OCI-LY7 (cell line): ENCODE data around the gene CBLL1. TPM values are rescaled to one million over a fixed set of nuclear protein-coding genes. Genes with fewer than 3 reads are reported as not detected.

Experiments used
- BruUV-seq: library from RNA; stranded (reverse); fragments of 400-500 nt; replicated peaks from 2 replicates; lab custom pipeline; 2021; lab: Mats Ljungman, UMichigan
- CTCF ChIA-PET: fragments of 300-600 bp; sonication (Branson Sonifier 250); formaldehyde crosslinking; loops from one replicate; lab custom pipeline; 2022; ENCODE audit warnings: antibody characterized with exemption; ENCODE audit not compliant: unreplicated experiment; lab: Charles Lee
- POLR2A ChIA-PET: fragments of 300-600 bp; sonication (Branson Sonifier 250); formaldehyde crosslinking; loops from one replicate; lab custom pipeline; 2022; ENCODE audit warnings: antibody characterized with exemption; lab: Charles Lee
- DNase-seq: peaks from one replicate; pipeline ENCODE4 v3.0.0-alpha.2; 2015; ENCODE audit warnings: low spot score
- H2AFZ ChIP-seq: fragments of 200-600 bp; sonication (generic), shearing (Covaris generic); 2 replicates; pipeline ENCODE4 v1.6.1; 2014; ENCODE audit warnings: mild to moderate bottlenecking, antibody characterized with exemption, low read length, moderate library complexity
- H3K27ac ChIP-seq: fragments of 200-600 bp; sonication (generic); 2 replicates; pipeline ENCODE4 v1.5.1; 2014; ENCODE audit warnings: mixed run types, low read depth, mild to moderate bottlenecking, moderate library complexity, low read length, inconsistent platforms; ENCODE audit not compliant: poor library complexity, severe bottlenecking
- H3K36me3 ChIP-seq: fragments of 200-600 bp; sonication (generic); 2 replicates; pipeline ENCODE4 v1.6.1; 2014; ENCODE audit warnings: mild to moderate bottlenecking, antibody characterized with exemption, low read length, moderate library complexity, mixed read lengths; ENCODE audit not compliant: insufficient read depth
- H3K4me1 ChIP-seq: fragments of 200-600 bp; sonication (generic); 2 replicates; pipeline ENCODE4 v1.5.1; 2014; ENCODE audit warnings: mild to moderate bottlenecking, low read length; ENCODE audit not compliant: insufficient read depth, poor library complexity, severe bottlenecking
- H3K4me2 ChIP-seq: fragments of 200-600 bp; sonication (generic); 2 replicates; pipeline ENCODE4 v1.6.1; 2014; ENCODE audit warnings: mild to moderate bottlenecking, low read length
- H3K4me3 ChIP-seq: fragments of 200-600 bp; sonication (generic); 2 replicates; pipeline ENCODE4 v1.5.1; 2014; ENCODE audit warnings: mild to moderate bottlenecking, low read depth, low read length; ENCODE audit not compliant: poor library complexity, severe bottlenecking
- H3K79me2 ChIP-seq: fragments of 200-600 bp; sonication (generic); 2 replicates; pipeline ENCODE4 v1.6.1; 2016; ENCODE audit warnings: low read depth, mild to moderate bottlenecking, low read length, moderate library complexity, mixed read lengths; ENCODE audit not compliant: insufficient read depth
- H3K9me2 ChIP-seq: fragments of 200-600 bp; sonication (generic); 2 replicates; pipeline ENCODE4 v1.6.1; 2016; ENCODE audit warnings: mild to moderate bottlenecking, low read length, mixed read lengths; ENCODE audit not compliant: insufficient read depth
- H3K9me3 ChIP-seq: fragments of 200-600 bp; sonication (generic); 2 replicates; pipeline ENCODE4 v1.6.1; 2014; ENCODE audit warnings: mild to moderate bottlenecking, mixed run types, low read length, mixed read lengths
- H4K20me1 ChIP-seq: fragments of 200-600 bp; sonication (generic); 2 replicates; pipeline ENCODE4 v1.6.1; 2014; ENCODE audit warnings: mild to moderate bottlenecking, antibody characterized with exemption, low read length, moderate library complexity, mixed read lengths; ENCODE audit not compliant: insufficient read depth
- CTCF ChIP-seq: fragments of 200-600 bp; sonication (generic); conservative IDR thresholded peaks from 2 replicates; pipeline ENCODE4 v1.5.1; 2014; ENCODE audit warnings: mild to moderate bottlenecking, antibody characterized with exemption, low read length, moderate library complexity, mixed read lengths
- EZH2phosphoT487 ChIP-seq: fragments of 200-600 bp; sonication (generic); IDR thresholded peaks from 2 replicates; pipeline ENCODE4 v1.6.1; 2018; ENCODE audit warnings: low read depth, borderline replicate concordance, mild to moderate bottlenecking, mixed run types, antibody characterized with exemption, low read length, moderate library complexity, mixed read lengths
- intact Hi-C: fragments of 100-400 bp; cut with micrococcal nuclease; formaldehyde crosslinking; loops from one replicate; pipeline ENCODE4 v1.10.0; 2022; ENCODE audit not compliant: unreplicated experiment
- total RNA-seq, 2 experiments: library from RNA; depleted of rRNA in 1 of 2; stranded (reverse); fragments of >200 nt in 1 of 2; shearing (Covaris generic) in 1 of 2; gene quantifications; 2 replicates each; pipeline ENCODE4 v1.2.3, GENCODE V29; 2014 to 2022

Gene CBLL1
- total RNA-seq, 2 experiments from 2014 or later, result 22.9 to 41.4 TPM

GRCh38 chr7:107742678-107743566, 1.0 kb upstream of the CBLL1 start:
- ChIA-PET POLR2A (interaction anchor here (0.5 to 3.3 kb wide), 24 partner anchors 10 to 1980 kb away, joined by 3 to 17 read pairs (median 3); partner anchors contain the start of genes COG5, DLD and DUS4L), CTCF (interaction anchor here (0.6 to 1.7 kb wide), 4 partner anchors 132 to 1631 kb away, joined by 3 to 6 read pairs (median 3); partner anchors contain the start of genes COG5, DLD, DUS4L and SYPL1)
- Histone ChIP-seq H3K27ac (peak overlapping the region; percentile 95), H2AFZ (peak overlapping the region; percentile 75), H3K4me2 (peak overlapping the region; percentile 92), H3K9me2 (no peaks in the 10 kb centered on the region), H3K36me3 (peaks cover 14% of the 10 kb centered on the region), H4K20me1 (peaks cover 33% of the 10 kb centered on the region), H3K79me2 (peaks cover 39% of the 10 kb centered on the region), H3K9me3 (no peaks in the 10 kb centered on the region), H3K4me1 (peaks cover 43% of the 10 kb centered on the region), H3K4me3 (peak overlapping the region; percentile 90)
- intact Hi-C loops, result loop anchor here (1.0 to 10.0 kb wide), 6 partner anchors 134 to 876 kb away; partner anchors contain the start of genes BCAP29, DLD, DNAJB9 and PIK3CG
- no peak for DNase-seq
- TF ChIP-seq EZH2phosphoT487 (no peak), CTCF (no peak)
- BruUV-seq, result TSS peak; percentile 80

DNA sequence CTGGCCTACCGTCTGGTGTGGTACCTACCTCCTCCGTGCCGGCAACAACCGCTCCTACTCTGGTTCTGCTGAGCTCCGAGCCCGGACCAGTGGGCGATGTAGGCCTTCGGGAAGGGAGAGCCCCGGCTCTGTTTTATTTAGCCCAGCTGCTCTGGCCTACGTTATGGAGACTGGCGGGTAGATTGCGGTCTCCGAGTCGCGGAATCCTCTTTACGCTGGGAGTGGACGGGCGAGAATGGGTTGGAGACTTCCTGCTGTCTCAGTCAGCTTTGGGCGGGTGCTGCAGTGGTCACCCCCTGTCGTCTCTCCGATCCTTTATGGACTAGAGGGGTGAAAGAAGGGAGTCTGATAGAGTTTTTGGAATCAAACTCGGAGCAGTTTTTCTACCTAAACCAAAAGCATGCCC, 406 bp downstream of the CBLL1 start:
- peaks cover 54% of the 10 kb centered on the region for H3K4me1 ChIP-seq
- H3K4me2 ChIP-seq, result peak overlapping the region; percentile 92
- CTCF ChIA-PET, result interaction anchor here (0.6 kb wide), 1 partner anchor 1617 kb away, joined by 4 read pairs; no protein-coding TSS in a partner anchor
- H3K27ac ChIP-seq, result peak overlapping the region; percentile 95
- H4K20me1 ChIP-seq, result peaks cover 39% of the 10 kb centered on the region
- peak overlapping the region; percentile 47 for H2AFZ ChIP-seq
- peaks cover 29% of the 10 kb centered on the region for H3K36me3 ChIP-seq
- no peaks in the 10 kb centered on the region for H3K9me3 ChIP-seq
- no peak for TF ChIP-seq CTCF
- TF ChIP-seq EZH2phosphoT487, result no peak
- peaks cover 53% of the 10 kb centered on the region for H3K79me2 ChIP-seq
- H3K9me2 ChIP-seq, result no peaks in the 10 kb centered on the region
- POLR2A ChIA-PET, result interaction anchor here (1.8 to 1.9 kb wide), 2 partner anchors 9 to 146 kb away, joined by 6 to 8 read pairs; partner anchors contain the start of gene DLD
- H3K4me3 ChIP-seq, result peak overlapping the region; percentile 90
- no peak for DNase-seq
- intact Hi-C loops, result loop anchor here (1.0 to 10.0 kb wide), 7 partner anchors 133 to 877 kb away; partner anchors contain the start of genes COG5, DLD, DNAJB9 and DUS4L
- BruUV-seq, result no TSS peak
